HG03354 (cell line): Measurements from ENCODE around the gene FAM193B.
"Not testable (repeated sequence)": the region's sequence is repeated elsewhere in the genome, so short reads cannot be mapped to it uniquely, and the experiment has no call there.

Experiments
- ATAC-seq: cut with Tn5 transposase; IDR thresholded peaks from one replicate; pipeline ENCODE4 v1.9.1; 2021; ENCODE audit warnings: mild to moderate bottlenecking; ENCODE audit not compliant: unreplicated experiment, poor library complexity, severe bottlenecking

FAM193B gene

DNA sequence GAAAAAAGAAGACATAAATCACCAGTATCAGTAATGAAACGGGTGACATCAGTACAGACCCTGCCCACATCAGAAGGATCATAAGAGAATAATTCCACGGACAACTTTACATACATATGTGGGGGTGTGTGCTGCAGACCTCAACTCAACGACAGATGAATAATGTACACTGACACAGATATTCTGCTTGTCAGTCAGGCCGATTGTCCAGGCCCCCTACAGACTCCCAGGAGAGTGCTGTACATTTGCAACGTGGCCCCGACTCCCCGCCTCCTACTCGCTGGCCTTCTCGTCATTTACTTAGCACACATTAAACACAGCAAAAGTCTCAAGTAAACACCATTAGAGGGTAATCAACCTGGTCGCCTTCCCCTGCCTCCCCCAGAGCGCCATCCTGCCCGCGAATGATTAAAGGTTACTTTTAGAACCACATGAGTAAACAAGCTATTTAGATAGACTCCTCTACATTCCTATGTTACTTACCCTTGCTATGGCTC lies 34.1 kb upstream of the FAM193B start:
- ATAC-seq, result no peak

DNA sequence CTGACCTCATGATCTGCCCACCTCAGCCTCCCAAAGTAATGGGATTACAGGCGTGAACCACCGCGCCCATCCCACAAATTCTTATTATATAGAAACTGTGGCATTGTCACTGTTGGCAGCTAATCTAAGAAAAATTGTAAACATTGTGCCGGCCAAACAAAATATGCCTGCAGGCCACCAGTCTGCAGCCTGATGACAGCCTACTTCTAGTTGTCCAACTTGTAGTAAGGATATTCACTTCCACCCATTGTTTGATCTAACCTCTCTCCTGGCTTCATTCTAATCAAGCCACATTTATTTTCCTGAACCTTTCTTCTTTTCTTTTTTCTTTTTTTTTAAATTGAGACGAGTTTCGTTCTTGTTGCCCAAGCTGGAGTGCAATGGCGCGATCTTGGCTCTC lies 24.0 kb upstream of the FAM193B start:
- no peak for ATAC-seq

DNA sequence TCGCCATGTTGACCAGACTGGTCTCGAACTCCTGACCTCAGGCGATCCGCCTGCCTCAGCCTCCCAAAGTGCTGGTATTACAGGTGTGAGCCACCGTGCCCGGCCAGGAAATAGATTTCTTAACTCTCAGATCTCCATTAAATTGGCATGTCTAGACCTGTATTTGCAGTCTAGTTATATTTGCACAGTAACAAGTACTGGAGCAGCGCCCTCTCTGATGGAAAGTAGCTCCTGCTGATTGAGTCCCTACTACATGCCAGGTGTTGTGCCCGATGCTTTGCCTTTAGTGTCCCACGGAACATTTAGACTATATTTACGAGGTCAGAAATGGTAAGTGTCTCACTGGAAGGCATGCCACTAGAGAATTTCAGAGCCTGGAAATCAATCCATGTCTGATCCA lies 21.8 kb upstream of the FAM193B start:
- ATAC-seq, result no peak

DNA sequence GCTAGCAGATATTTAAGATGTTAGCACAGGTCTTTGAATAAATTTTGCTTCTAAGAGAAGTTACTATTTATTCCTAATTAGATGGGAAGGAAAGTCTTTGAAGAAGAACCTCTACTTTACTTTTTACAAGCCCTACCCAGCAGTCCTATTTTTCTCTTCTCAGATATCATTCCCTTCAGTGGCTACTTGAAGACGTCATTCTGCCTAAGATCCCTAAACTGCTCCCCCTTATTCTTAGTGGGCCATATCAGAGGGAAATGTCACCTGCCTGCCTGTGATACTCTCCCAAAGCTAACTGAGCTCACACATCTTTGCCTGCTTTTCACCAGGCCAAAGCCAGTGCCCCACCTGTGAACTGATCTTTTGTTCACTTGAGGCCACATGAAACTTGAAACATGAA lies 21.1 kb upstream of the FAM193B start:
- no peak for ATAC-seq

DNA sequence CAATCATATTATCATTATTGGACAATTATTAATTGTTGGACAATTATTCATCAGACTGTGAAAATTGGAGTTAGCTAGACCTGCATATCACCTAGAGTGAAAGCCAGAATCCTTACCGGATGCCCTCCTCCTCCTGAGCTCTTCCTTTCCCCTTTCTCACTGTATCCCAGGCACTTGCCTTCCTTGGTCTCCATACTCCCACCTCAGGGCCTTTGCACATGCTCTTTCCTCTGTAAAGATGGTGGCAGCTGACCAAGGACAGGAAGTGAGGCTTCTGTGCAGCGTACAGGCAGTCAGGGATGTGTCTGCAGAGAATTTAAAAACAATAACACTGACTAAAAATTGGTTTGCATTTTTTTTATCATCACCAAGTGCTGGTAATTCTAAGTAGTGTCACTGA lies 15.5 kb upstream of the FAM193B start:
- ATAC-seq, result no peak

DNA sequence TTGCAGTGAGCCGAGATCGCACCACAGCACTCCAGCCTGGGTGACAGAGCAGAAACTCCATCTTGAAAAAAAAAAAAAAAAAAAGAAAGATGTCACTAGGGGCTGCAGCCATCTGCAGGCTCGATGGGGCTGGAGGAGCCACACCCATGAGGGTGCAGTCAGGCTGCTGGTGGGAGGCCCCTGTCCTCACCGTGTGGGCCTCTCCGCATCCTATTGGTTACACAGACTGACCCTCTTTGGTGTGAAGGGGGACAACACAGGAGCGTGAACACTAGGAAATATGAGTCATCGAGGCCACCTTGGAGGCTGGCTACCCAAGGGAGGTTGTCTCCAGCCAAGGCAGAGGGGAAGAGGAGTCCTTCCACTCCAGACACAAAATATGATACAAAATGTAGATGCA lies 14.0 kb upstream of the FAM193B start:
- ATAC-seq, result no peak

DNA sequence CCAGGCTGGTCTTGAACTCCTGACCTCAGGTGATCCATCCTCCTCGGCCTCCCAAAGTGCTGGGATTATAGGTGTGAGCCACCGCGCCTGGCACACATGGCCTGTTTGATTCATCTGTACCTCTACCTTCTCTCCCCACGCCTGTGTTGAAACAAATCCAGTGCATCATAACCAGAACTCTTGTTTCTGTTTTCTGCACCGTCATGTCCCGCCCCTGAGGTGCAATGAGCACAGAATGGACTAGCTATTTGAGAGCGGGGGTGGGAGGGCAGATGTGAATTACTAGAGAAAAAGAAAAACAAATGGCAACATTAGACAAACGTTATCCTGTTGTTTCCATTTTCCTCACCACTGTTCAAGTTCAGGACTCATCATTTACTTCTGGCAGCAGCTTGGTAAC lies 10.7 kb upstream of the FAM193B start:
- no peak for ATAC-seq

DNA sequence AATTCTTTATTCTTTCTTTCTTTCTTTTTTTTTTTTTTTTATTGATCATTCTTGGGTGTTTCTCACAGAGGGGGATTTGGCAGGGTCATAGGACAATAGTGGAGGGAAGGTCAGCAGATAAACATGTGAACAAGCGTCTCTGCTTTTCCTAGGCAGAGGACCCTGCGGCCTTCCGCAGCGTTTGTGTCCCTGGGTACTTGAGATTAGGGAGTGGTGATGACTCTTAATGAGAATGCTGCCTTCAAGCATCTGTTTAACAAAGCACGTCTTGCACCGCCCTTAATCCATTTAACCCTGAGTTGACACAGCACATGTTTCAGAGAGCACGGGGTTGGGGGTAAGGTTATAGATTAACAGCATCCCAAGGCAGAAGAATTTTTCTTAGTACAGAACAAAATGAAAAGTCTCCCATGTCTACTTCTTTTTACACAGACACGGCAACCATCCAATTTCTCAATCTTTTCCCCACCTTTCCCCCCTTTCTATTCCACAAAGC lies 5.1 kb upstream of the FAM193B start:
- ATAC-seq, result not testable (repeated sequence)

DNA sequence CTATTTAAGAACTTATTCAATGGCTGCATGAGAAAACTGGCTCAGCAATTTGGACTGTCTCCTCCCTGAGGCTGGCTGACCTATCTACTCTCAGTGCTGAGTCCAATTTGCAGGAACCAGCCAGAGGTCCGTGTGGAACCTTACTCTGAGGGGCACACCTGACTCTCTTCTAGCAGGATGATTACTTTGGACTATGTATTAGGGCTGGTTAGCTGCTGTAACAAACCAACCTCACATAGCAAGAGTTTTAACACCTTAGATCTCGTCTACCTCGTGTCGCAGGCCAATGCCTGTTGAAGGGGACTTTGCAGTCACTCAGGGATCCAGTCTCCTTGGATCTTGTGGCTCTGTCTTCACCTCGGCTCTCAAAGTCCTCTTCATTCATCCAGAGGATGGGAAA lies 3.4 kb upstream of the FAM193B start:
- no peak for ATAC-seq

DNA sequence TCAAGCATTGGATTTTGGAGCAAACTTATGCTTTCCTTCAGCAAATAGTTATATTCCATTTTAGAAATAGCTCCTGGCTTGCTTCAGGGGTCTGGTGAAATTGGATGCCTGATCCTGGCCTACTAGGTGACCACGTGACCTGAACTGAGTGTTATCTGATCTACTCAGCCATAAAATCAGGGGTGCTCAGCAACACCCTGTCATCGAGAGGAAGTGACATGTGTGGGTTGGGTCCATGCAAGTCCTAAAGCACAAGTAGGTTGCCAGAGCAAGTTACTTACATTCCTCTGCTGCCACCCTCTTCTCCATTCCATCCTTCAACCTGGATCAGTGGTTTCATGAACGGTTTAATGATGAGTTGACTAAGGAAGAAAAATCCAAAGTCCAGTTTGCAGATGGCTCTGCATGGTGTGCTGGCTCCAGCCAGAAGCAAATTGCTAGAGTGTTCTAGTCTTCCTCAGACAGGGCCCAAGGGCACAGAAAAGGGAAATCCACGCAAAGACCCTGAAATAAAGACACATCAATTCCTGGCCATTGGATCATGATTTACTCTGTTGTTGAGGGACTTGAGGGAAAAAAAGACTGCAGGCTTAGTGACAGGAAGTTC lies 2.8 kb upstream of the FAM193B start:
- ATAC-seq, result no peak

DNA sequence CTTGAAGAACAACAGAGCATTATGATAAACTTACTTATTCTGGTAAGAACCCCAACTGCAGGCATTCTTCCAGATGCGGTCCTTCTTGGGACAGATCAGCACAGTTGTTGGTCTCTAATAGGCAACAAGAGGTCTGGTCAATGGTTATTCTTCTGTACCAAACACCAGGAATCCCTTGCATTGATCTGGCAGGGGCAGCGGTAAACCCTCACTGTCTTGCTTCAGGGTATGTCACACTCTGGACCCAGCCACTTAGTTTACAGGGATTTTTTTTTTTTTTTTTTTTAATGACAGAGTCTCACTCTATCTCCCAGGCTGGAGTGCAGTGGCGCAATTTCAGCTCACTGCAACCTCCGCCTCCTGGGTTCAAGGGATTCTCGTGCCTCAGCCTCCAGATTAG lies 1.3 kb upstream of the FAM193B start:
- no peak for ATAC-seq

DNA sequence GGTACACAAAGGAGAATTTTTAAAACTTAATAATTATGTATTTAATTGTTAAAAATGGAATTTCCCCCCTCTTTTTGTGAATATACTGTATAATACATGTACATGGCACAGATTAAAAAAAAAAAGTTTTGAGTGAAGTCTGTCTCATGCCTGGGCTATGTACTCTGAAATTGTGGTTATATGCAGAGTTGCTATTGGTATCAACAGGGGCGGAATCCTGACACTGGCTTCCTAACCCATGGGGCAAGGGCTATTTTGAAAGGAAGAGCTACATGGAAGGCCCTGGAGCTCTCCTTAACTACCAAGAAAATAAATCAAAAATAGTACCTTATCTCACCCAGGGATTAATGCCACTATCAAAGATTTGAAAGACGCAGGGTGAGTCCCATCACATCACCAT lies 865 bp upstream of the FAM193B start:
- no peak for ATAC-seq

DNA sequence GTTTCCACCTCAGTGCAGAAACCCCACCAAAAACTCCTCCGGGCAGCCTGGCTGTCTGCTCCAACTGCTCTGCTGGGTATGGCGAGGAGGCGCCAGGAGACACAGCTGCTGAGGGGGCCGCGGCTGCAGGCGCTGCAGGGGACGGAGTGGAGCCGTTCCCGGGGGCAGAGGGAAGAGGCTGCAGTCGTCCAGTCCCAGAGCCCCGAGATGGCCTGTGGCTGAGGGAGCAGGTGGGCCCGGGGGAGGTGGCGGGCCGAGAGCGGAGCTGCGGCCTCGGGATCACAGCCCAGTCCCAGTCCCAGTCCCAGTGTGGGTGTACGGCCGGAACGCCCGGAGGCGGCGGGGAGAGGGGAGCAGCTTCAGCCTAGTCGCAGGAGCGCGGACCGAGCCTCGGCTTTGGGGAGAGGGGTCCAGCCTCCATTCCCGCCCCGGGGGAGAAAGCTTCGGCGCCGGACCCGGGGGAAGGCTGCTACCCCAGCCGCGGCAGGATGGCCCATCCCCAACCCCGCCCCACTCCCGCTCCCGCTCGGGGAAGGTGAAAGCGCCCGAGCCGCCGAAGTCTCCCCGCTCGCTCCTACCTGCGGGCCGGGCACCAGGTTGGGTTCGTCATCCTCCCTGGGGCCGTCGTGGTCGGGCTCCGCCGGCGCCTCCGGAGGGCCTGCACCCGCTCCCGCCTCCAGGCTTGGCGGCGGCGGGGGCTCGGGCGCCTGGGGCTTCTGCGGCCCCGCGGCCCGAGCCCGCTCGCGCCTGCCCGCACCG lies 513 bp downstream of the FAM193B start:
- ATAC-seq, result peak; percentile 57

DNA sequence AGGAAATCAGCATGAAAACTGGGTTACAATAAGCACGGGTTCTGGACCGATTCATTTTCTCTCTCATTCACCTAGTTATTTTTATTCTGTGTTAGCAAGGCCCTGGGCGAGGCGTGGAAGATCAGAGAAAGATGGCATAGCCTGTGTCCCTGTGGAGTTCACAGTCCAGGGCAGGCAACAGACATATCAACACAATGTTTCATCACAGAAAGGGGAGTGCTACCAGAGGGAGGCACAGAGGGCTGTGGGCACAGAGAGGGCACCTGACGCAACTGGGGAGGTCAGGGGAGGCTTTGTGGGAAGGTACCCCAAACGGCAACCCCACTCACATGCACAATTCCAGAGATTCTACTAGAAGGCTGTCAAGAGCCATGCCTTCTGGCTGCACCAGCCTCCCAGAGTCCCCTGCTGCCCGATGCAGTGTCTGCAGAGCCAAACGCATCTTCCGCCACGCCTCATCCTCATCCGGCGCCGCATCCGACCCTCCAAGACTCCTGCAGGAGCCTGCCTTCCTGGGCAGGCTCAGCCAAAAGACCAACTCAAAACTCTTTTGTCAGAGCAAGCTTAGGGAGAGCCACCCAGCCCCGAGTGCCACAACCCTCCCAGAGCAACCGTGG lies 1.4 kb downstream of the FAM193B start:
- no peak for ATAC-seq

DNA sequence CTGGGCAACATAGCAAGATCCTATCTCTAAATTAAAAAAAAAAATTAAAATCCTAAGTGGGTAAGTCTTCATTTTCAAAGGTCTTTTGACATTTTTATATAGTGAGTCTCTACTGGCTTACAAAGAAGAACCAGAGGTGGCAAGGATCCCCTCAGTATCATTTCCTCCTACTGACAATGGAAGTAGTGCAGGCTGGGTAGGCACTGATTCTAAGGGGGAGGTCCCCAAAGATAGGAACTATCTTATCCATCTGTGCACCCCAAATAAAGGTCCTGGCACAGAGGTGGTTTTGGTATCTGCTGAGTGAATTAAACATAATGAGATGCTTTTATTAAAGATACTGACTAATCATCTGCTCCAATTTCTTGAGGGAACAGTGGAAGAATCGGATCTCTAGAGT lies 4.2 kb downstream of the FAM193B start:
- no peak for ATAC-seq

DNA sequence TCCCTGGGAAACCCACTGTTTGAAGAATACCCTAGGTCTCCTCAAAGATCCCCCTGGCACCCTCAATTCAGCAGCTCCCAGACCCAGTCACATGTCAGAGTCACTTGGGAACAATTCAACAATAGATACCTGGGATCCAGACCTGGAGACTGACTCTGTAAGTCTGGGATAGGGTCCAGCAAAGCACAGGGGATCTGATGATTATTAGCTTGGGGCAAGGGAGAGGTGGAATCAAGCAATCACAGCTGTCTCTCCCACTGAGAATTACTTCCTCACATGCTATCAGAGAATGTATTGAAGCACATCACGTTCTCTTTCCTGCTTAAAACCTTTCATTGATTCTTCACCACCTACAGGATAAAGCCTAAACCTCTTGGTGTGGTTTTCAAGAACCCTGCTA lies 5.9 kb downstream of the FAM193B start:
- no peak for ATAC-seq

DNA sequence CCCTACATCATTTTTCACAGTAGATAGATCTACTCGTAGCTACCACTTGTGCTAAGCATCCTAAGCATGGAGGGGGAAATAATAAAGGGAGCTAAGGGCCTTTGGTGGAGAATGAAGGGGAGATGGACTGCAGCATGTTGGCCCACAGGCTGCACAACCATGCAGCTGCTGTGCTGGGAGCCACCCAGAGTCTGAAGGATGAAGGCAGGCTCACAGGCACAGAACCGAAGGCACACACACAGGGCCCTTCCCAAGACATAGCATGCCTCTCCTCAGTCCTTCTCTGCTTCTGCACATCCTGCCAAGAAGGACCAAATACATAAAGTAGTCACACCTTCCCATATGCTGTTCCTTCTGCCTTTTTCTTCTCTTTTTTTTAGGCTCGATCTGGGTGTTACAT lies 6.6 kb downstream of the FAM193B start:
- ATAC-seq, result no peak

DNA sequence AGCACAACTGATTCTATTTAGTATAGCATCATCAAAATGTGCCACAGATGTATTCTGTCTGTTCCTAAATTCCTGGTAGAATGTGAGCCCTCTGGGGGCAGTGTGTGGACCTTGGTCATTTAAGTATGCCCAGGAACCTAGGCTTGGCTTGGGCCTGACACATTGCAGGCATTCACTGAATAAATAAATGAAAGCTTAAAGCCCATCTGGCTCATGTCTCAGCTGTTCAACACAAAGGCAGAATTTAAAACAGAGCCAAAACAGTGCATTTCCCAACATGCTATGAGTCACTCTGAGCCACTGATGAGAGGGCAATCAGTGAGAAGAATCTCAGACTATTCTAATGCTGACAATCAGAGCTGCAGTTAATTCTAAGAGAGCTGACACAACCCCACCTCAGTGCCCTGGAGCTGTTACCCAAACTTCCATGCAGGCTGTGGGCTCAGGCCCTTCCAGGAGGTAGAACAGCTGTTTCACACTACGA lies 8.1 kb downstream of the FAM193B start:
- no peak for ATAC-seq

DNA sequence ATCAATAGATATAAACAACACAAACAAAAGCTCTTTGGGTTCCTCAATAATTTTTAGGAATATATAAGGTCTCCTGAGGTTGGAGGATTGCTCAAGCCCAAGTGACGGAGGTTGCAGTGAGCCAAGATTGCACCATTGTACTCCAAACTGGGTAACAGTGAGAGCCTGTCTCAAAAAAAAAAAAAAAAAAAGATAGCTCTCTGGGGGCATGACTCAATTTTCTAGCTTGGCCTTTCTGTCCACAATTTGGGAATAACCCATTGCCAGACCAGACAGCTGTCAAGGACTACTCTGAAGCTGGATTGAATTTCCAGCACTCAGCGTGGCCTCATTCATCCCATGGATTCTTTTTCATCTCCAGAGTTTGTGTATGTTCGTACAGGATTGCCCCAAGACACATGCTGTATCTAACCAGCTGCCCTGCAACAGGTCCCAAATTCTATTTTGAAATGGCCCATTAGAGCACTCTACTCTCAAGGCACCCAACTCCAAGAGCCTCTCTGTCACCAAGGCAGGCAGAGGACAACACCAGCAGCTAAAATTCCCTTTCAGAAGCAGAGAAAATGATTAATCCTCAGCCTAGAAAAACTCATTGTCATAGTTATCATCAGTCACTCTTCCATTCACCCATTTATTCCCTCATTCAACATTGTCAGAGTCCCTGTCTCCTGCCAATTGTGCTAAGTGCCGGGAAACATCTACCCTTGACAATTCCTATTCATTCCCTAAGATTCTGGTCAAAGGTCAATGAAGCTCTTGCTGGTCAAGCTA lies 8.7 kb downstream of the FAM193B start:
- no peak for ATAC-seq

DNA sequence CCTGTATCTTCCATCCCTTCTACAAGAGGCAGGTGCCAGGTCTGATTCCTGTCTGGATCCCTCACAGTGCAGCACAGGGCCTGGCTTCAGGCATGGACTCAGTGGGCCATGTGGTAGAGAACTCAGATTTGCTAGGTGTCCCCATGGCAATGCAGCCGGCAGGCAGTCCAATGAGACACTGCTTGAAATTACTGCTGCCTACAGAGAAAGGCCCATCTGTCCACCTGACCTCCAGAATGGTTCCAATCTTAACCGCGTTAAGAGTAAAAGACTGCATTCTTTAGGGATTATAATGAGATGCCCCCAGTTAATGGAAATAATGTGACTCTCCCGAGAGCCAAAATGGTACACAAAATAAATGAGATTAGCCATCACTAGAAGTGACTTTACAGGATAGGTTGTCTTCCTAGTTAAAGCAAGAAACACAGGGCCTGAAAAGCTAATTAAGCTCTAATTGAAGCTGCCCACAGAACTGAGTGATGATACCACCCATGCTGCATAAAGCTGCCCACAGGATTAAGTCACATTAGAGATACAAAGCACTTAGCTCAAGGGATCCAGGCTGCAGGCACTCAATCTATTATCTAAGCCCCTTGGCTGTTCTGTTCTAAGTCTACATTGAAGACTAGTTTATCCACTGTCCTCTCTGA lies 11.4 kb downstream of the FAM193B start:
- no peak for ATAC-seq
